ENCODE measurements around the gene IFT88.

IFT88 gene

GRCh38 chr13:20592606-20593005 is 25.6 kb downstream of the IFT88 start:
- TF ChIP-seq ZFX (IDR thresholded peaks at IDR 0.05) (no peak), CTCF (conservative IDR thresholded peaks at IDR 0.05) (no peak)
- H3K27ac ChIP-seq, result no peak overlapping the region

GRCh38 chr13:20594280-20594679 is 27.3 kb downstream of the IFT88 start:
- no peak overlapping the region for H3K27ac ChIP-seq
- TF ChIP-seq ZFX (IDR thresholded peaks at IDR 0.05) (no peak), CTCF (conservative IDR thresholded peaks at IDR 0.05) (no peak)

GRCh38 chr13:20607015-20607414 is 40.1 kb downstream of the IFT88 start:
- H3K27ac ChIP-seq, result no peak overlapping the region
- TF ChIP-seq CTCF (conservative IDR thresholded peaks at IDR 0.05) (no peak), ZFX (IDR thresholded peaks at IDR 0.05) (no peak)

GRCh38 chr13:20608438-20609020 is 41.6 kb downstream of the IFT88 start:
- H3K27ac ChIP-seq, result no peak overlapping the region
- TF ChIP-seq CTCF (conservative IDR thresholded peaks at IDR 0.05), result no peak
- no peak for TF ChIP-seq ZFX (IDR thresholded peaks at IDR 0.05)

- no peak for TF ChIP-seq CTCF (conservative IDR thresholded peaks at IDR 0.05)
- no peak for TF ChIP-seq ZFX (IDR thresholded peaks at IDR 0.05)
- H3K27ac ChIP-seq, result no peak overlapping the region
Measured at GRCh38 chr13:20609145-20609544, 42.2 kb downstream of the IFT88 start.

- TF ChIP-seq CTCF (conservative IDR thresholded peaks at IDR 0.05) (no peak), ZFX (IDR thresholded peaks at IDR 0.05) (no peak)
- H3K27ac ChIP-seq, result no peak overlapping the region
Measured at GRCh38 chr13:20610006-20610405, 43.0 kb downstream of the IFT88 start.

GRCh38 chr13:20616059-20616797 is 49.3 kb downstream of the IFT88 start:
- TF ChIP-seq ZFX (IDR thresholded peaks at IDR 0.05), result no peak
- TF ChIP-seq CTCF (conservative IDR thresholded peaks at IDR 0.05), result no peak
- H3K27ac ChIP-seq, result no peak overlapping the region

Measured in C4-2B (cell line).